Cardiac fibroblast (primary cell): ENCODE data around the gene NCKAP5.

Experiments used
- DNase-seq, 2 donors: peaks; one replicate each; pipeline versions ENCODE4 v3.0.0 to v3.0.0-alpha.2; 2010; ENCODE audit warnings: low read depth in 2 of 2
- H3K4me3 ChIP-seq, 2 donors: replicated peaks in 1 of 2; 1 replicate in 1 of 2; 2 replicates in 1 of 2; pipeline ENCODE4 v1.5.1; 2011; ENCODE audit warnings: low read depth in 2 of 2, low read length in 2 of 2, mild to moderate bottlenecking in 2 of 2, moderate library complexity in 1 of 2
- CTCF ChIP-seq: IDR thresholded peaks from one replicate; pipeline ENCODE4 v1.5.1; 2011; ENCODE audit warnings: low read depth, mild to moderate bottlenecking, low read length, inconsistent platforms

NCKAP5 gene

GRCh38 chr2:133502678-133503077 is 65.6 kb downstream of the NCKAP5 start:
- no peak for DNase-seq
- no peak for TF ChIP-seq CTCF

GRCh38 chr2:133500917-133501316 is 67.3 kb downstream of the NCKAP5 start:
- H3K4me3 ChIP-seq: no peak overlapping the region
- no peak for TF ChIP-seq CTCF
- DNase-seq: no peak

More at GRCh38 chr2:133502678-133503077, 65.6 kb downstream of the NCKAP5 start:
- no peak overlapping the region for H3K4me3 ChIP-seq

DNA sequence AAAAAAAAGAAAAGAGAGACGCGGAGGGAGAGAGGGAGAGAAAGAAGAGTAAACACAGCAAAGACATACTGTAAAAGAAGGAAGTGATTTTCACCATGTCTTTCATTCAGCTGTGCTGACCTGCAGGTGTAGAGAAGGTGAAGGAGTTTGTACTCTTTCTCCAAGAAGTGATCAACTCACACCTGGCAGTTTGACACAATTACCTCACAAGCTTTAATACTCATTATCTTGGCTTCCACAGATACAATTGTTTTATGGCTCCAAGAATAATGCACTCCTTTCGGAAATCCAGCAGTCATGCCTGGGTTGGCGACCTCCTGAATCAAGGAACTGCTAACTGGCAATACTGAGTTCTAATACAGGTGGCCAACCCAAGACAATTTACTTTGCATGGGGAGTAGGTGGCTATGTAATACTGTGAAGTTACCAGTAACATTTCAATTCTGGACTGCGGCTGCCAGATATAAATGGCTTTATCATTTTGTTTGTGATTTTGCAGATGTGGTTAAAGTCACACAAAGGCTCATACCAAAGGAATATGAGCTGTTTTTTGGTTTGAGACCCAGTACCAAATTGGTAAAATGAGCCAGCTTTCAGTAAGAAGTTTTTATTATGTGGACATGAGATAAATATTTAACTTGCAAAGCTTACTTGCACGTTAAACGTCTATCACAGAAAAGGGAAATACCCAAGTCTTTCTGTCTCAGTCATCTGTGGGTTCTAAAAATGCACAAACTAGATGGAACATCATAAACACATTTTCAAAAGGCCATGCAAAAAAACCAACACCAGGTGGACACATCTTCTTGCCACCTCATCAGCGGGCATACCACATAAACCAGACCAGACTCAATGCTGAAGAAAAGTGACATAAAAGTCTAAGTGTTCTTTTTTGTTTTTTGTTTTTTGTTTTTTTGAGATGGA is 69.3 kb downstream of the NCKAP5 start:
- no peak for DNase-seq
- TF ChIP-seq CTCF: no peak
- H3K4me3 ChIP-seq: no peak overlapping the region

- H3K4me3 ChIP-seq: no peak overlapping the region
Measured at GRCh38 chr2:133497951-133498565, 70.2 kb downstream of the NCKAP5 start.

DNA sequence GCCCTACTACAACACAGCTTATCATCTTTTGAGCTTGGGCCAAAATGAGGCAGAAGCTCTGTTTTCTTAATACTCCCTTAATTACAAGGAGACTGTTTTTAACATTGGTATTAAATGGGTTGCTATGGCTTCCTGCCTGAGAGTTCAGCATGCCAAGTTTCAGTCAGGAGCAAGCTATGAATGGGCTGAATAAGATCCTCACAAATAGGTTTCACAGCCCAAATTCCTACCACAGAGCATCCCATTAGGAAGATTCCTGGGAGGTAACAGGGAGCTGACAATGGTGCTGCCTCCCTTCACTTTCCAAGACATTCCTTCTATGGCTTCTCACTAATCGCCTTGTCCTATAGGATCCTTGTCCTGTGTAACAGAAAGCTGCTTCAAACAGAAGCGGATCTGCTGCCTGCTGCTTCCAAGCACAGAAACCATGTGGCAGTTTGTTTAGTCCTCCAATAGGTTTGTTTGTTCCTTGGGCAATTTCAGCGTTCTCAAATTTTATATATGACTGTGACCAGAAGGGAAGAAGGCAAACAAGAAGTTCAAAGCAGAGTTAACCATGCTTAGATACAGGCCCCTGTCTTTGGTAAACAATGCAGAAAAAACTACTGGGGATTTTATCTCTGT is 70.9 kb downstream of the NCKAP5 start:
- no peak overlapping the region for H3K4me3 ChIP-seq
- DNase-seq: peak in 1 of 2 donors; percentile 6
- no peak for TF ChIP-seq CTCF

More at GRCh38 chr2:133497951-133498565, 70.2 kb downstream of the NCKAP5 start:
- DNase-seq: no peak
- TF ChIP-seq CTCF: no peak

DNA sequence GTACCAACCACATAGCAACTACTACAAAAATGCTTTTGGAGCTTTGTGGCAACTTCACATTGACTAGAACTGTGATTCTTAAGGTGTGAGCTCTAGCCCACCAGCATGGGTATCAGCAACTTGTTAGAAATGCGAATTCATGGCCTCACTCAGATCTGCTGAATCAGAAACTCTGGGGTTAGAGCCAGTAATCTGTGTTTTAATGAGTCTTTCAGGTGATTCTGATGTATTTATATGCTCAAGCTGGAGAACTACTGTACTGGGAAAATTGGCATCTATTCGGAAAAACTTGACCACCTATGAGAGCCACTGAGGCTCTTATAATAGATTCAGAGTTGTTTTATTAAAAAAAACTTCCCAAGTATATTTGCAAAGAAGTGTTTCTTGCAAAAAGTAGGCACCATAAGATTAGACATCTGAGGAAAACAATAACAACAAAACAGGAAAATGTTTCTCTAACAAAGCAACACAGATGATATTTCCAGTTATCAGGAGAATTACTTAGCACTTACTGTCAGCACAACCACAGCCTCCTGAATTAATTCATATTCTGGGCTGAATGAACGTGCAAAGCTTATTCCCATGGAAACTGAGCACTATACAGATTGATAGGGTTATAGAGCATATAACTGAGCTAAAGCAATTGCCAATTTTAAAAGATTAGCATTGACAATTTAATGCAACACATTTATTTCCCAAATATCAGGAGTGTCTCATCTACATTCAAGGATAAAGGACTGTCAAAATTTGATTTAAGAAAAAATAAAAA is 71.6 kb downstream of the NCKAP5 start:
- H3K4me3 ChIP-seq: no peak overlapping the region
- TF ChIP-seq CTCF: no peak

More for the DNA sequence above, 71.6 kb downstream of the NCKAP5 start:
- DNase-seq: no peak
